Panc1 (cell line): ENCODE data around the gene AHSP. TPM values are rescaled to one million over a fixed set of nuclear protein-coding genes. Genes with fewer than 3 reads are reported as not detected.

Experiments used
- ATAC-seq: fragments of 200-7000 bp; cut with Tn5 transposase; 2 replicates; pipeline ENCODE4 v1.9.1; 2020; ENCODE audit warnings: mild to moderate bottlenecking, moderate library complexity
- BruUV-seq: library from RNA; stranded (reverse); fragments of 400-500 nt; replicated peaks from 2 replicates; lab custom pipeline; 2021; lab: Mats Ljungman, UMichigan
- CTCF ChIA-PET: fragments of 300-600 bp; sonication (Branson Sonifier 250); formaldehyde crosslinking; loops from one replicate; lab custom pipeline; 2022; ENCODE audit warnings: antibody characterized with exemption; lab: Charles Lee
- POLR2A ChIA-PET: fragments of 300-600 bp; sonication (Branson Sonifier 250); formaldehyde crosslinking; loops from one replicate; lab custom pipeline; 2022; ENCODE audit warnings: antibody characterized with exemption; lab: Charles Lee
- DNase-seq: peaks from one replicate; pipeline ENCODE4 v3.0.0-alpha.2; 2010; ENCODE audit warnings: low read depth, low spot score
- H3K27ac ChIP-seq: 2 replicates; pipeline ENCODE4 v1.5.1; 2011; ENCODE audit warnings: mild to moderate bottlenecking, low read length, inconsistent platforms
- H3K27me3 ChIP-seq: fragments of 200-500 bp; sonication (Bioruptor generic); 2 replicates; pipeline ENCODE4 v1.6.0; 2014; ENCODE audit warnings: low read length, inconsistent platforms; ENCODE audit not compliant: control insufficient read depth, insufficient read depth
- H3K36me3 ChIP-seq: fragments of 200-500 bp; sonication (Bioruptor generic); 2 replicates; pipeline ENCODE4 v1.5.1; 2014; ENCODE audit warnings: inconsistent platforms, mild to moderate bottlenecking, low read length, moderate library complexity; ENCODE audit not compliant: control insufficient read depth, insufficient read depth
- H3K4me1 ChIP-seq: 2 replicates; pipeline ENCODE4 v1.5.1; 2011; ENCODE audit warnings: inconsistent platforms, mild to moderate bottlenecking, low read length, moderate library complexity; ENCODE audit not compliant: control insufficient read depth, insufficient read depth
- H3K4me3 ChIP-seq, 2 experiments: 2 replicates each; pipeline ENCODE4 v1.5.1; 2011 to 2012; ENCODE audit warnings: low read depth in 2 of 2, low read length in 2 of 2, mild to moderate bottlenecking in 2 of 2, inconsistent platforms in 1 of 2, moderate library complexity in 1 of 2
- H3K9me3 ChIP-seq: fragments of 200-500 bp; sonication (Bioruptor generic); 2 replicates; pipeline ENCODE4 v1.5.1; 2014; ENCODE audit warnings: low read depth, mild to moderate bottlenecking, inconsistent platforms, low read length, moderate library complexity; ENCODE audit not compliant: control insufficient read depth, insufficient read depth
- CTCF ChIP-seq: fragments of 450-650 bp; IDR thresholded peaks from 2 replicates; pipeline ENCODE4 v1.5.1; 2017; ENCODE audit warnings: mild to moderate bottlenecking
- POLR2AphosphoS5 ChIP-seq: IDR thresholded peaks from 2 replicates; pipeline ENCODE4 v1.6.1; 2012; ENCODE audit warnings: mild to moderate bottlenecking, low read depth, low read length, moderate library complexity
- REST ChIP-seq, 2 experiments: IDR thresholded peaks; 2 replicates each; pipeline ENCODE4 v1.6.1; 2011 to 2012; ENCODE audit warnings: low read depth in 2 of 2, control low read depth in 1 of 2, low read length in 1 of 2, mild to moderate bottlenecking in 1 of 2, moderate library complexity in 1 of 2; ENCODE audit not compliant: insufficient read depth in 1 of 2
- SIN3A ChIP-seq: IDR thresholded peaks from 2 replicates; pipeline ENCODE4 v1.6.1; 2012; ENCODE audit warnings: low read depth, mild to moderate bottlenecking, low read length, moderate library complexity, borderline replicate concordance; ENCODE audit not compliant: insufficient read depth
- TCF7L2 ChIP-seq: IDR thresholded peaks from 2 replicates; pipeline ENCODE4 v1.6.1; 2011; ENCODE audit warnings: mild to moderate bottlenecking, low read depth, low read length, inconsistent platforms
- in situ Hi-C: cut with HindIII; loops from 2 replicates; pipeline ENCODE4 v1.10.0; 2016; ENCODE audit warnings: low sequenced_read_pairs, low pct_unique_long_range_greater_than_20kb
- intact Hi-C: fragments of 100-400 bp; cut with micrococcal nuclease; formaldehyde crosslinking; loops from one replicate; pipeline ENCODE4 v1.10.0; 2022; ENCODE audit not compliant: unreplicated experiment
- total RNA-seq: library from RNA; stranded (reverse); gene quantifications from one replicate; pipeline ENCODE4 v1.2.1, GENCODE V29; 2021; ENCODE audit not compliant: unreplicated experiment

Gene AHSP
- total RNA-seq, 1 experiment from 2014 or later: not detected

GRCh38 chr16:31504159-31504558, 23.5 kb upstream of the AHSP start:
- TF ChIP-seq SIN3A: no peak
- TF ChIP-seq REST (IDR thresholded peaks at IDR 0.05; ENCODE audit: insufficient read depth in 1 of 2, low read depth in 2 of 2, low read length in 1 of 2): no peak
- TF ChIP-seq POLR2AphosphoS5: no peak

GRCh38 chr16:31505483-31505882, 22.2 kb upstream of the AHSP start:
- H3K27me3 ChIP-seq: no peaks in the 10 kb centered on the region
- POLR2A ChIA-PET: no interaction called here
- in situ Hi-C loops: no loop called here

More at GRCh38 chr16:31504159-31504558, 23.5 kb upstream of the AHSP start:
- POLR2A ChIA-PET: no interaction called here
- H3K36me3 ChIP-seq: peaks cover 9% of the 10 kb centered on the region; the same call in 1 of the 2 replicates
- H3K27ac ChIP-seq: no peak overlapping the region
- CTCF ChIA-PET: no interaction called here
- DNase-seq: no peak
- no peak overlapping the region for H3K4me3 ChIP-seq
- in situ Hi-C loops (no loop called here), intact Hi-C loops (no loop called here)
- no peaks in the 10 kb centered on the region for H3K27me3 ChIP-seq
- ATAC-seq: no peak
- peaks cover 12% of the 10 kb centered on the region for H3K4me1 ChIP-seq
- BruUV-seq: no TSS peak
- H3K9me3 ChIP-seq: no peaks in the 10 kb centered on the region

More at GRCh38 chr16:31505483-31505882, 22.2 kb upstream of the AHSP start:
- ATAC-seq: no peak
- Histone ChIP-seq H3K36me3 (peaks cover 9% of the 10 kb centered on the region; the same call in 1 of the 2 replicates), H3K27ac (no peak overlapping the region), H3K4me3 (no peak overlapping the region), H3K9me3 (no peaks in the 10 kb centered on the region), H3K4me1 (peaks cover 15% of the 10 kb centered on the region)
- TF ChIP-seq POLR2AphosphoS5 (no peak), REST (IDR thresholded peaks at IDR 0.05; ENCODE audit: insufficient read depth in 1 of 2, low read depth in 2 of 2, low read length in 1 of 2) (no peak), SIN3A (no peak), TCF7L2 (no peak), CTCF (no peak)
- intact Hi-C loops: loop anchor here (5.0 kb wide), 1 partner anchor 192 kb away; no protein-coding TSS in a partner anchor
- CTCF ChIA-PET: no interaction called here
- BruUV-seq: no TSS peak
- no peak for DNase-seq
